Stimulated activated CD4-positive, alpha-beta T cell treated with anti-CD3 and anti-CD28 coated beads, Interleukin-15, amount 100 ng/mL, for 48 hours (primary cell): Measurements from ENCODE around the gene SBK1.
"Not testable (repeated sequence)": the region's sequence is repeated elsewhere in the genome, so short reads cannot be mapped to it uniquely, and the experiment has no call there.

ENCODE experiments used
- DNase-seq, 2 donors: peaks; one replicate each; pipeline ENCODE4 v3.0.0-alpha.2; 2020; ENCODE audit warnings: low read depth in 2 of 2

Gene SBK1

GRCh38 chr16:28291651-28292626, at the start of gene SBK1:
SBK1 (plus strand) TSS chr16:28292525; CDS start chr16:28317392, 24,867 bp downstream.
- DNase-seq: peak; percentile 53 to 74

DNA sequence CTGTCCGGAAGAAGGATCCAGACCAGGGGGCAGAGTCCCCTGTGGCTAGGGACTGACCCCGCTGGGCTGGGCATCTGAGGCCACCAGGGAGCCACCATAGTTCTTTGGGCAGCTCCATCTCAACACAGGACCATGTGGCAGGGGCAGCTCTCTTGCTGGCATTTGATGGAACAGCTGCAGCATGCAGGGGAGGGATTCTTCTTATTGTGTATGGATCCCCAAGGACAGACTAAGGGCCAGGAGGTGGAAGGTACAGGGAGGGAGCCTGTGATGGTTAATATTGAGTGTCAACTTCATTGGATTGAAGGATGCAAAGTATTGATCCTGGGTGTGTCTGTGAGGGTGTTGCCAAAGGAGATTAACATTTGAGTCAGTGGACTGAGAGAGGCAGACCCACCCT, 42.8 kb upstream of the SBK1 start:
- DNase-seq: not testable (repeated sequence)

DNA sequence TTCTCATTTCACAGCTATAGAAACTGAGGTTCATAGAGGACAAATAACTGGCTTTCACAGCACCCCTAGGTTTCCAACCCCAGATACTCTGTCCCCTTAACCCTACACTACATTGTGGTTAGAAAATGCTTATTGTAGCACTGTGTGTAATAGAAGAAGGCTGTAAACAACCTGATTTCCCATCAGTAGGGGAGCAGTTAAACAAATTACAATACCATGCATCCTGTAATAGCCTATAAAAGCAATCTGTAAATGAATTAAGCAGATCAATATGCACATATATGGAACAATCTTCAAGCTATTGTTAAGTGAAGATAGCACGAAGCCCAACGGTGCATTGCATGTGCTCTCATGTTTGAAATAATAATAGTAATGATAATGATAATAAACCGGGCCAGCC, 41.3 kb upstream of the SBK1 start:
- DNase-seq: no peak

DNA sequence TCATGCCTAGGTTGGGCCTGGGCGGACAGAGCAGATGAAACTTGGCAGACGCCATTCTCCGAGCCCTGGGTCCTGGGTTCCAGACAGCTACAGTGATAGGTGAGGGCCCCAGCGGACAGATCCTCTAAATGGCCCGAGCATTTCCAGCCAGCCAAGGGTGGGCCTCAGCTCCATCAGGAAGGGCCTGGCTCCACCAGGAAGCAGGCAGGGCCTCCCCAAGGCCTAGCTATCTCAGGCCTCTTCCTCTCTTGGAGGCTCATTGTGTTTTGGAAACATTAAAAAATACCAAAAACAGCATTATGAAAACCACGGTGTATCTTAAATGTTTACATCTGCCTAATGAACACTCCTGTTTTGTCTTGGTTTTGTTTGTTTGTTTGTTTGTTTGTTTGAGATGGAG, 38.2 kb upstream of the SBK1 start:
- no peak for DNase-seq

- DNase-seq: no peak
These were observed 36.5 kb upstream of the SBK1 start for GRCh38 chr16:28255838-28256237.

DNA sequence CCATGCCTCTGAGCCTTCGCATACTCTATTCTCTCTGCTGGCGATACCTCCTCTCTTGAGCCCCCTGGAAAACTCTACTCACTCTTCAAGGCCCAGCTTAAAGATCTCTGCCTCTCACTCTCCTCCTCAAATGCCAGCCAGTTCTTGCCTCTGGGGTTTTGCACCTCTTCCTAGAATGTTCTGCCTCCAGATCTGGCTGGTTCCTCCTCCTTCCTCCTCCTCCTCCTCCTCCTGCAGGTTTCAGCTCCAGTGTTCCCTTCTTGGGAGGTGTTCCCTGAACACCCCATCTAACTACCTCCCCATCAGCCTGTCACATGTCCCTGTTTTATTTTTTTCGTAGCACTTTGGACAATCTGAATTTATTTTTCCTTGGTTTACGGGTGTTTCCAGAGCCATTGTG, 35.1 kb upstream of the SBK1 start:
- no peak for DNase-seq

- no peak for DNase-seq
These were observed 33.8 kb upstream of the SBK1 start for GRCh38 chr16:28258567-28258966.

DNA sequence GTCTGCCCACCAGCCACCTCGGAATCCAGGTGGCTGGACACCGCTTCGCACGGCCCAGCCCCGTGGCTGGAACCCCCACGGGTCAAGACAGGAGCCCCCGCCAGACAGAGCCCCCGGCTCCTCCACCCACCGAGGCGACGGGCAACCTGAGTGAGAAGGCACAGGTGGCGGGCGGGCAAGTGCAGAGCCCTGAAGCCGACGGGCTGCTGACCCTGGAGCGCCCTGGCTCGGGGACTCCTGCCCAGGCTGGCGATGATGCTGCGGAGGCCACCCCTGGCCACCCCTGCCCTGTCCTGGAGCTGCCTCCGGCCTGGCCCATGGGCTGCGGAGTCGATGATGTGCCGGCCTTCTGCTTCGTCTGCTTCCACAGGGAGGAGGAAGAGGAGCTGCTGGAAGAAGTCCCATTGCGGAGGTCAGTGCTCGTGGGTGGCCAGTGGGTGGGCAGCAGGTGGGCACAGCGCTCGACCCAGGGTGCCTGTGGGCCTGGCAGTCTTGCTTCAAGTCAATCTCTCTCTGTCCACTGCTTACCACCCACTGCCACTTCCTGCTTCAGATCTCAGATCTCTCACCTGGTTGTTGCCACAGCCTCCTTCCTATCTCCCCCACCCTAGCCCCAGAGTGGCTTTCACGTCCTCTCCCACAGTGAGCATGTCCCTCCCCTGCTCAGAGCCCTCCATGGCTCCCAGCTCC, 33.1 kb upstream of the SBK1 start:
- DNase-seq: no peak

DNA sequence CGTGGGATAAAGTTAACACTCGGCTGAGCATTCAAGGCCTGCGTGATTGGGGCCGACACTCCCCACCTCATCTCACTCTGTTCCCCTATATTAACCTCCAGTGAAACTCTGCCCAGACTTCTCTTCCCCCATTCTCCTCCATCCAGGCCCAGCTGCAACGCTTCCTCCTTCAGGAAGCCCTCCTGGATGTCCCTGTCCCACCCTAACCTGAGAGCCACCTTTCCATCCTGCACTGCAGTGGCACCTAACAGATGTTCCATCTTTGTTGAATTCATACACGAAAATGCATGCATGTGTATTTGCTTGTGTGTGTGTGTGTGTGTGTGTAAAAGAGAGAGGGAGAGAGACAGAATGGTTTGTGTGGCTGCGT, 32.6 kb upstream of the SBK1 start:
- no peak for DNase-seq

- no peak for DNase-seq
These were observed 32.1 kb upstream of the SBK1 start for GRCh38 chr16:28260193-28260592.

GRCh38 chr16:28261942-28262341, 30.4 kb upstream of the SBK1 start:
- no peak for DNase-seq

DNA sequence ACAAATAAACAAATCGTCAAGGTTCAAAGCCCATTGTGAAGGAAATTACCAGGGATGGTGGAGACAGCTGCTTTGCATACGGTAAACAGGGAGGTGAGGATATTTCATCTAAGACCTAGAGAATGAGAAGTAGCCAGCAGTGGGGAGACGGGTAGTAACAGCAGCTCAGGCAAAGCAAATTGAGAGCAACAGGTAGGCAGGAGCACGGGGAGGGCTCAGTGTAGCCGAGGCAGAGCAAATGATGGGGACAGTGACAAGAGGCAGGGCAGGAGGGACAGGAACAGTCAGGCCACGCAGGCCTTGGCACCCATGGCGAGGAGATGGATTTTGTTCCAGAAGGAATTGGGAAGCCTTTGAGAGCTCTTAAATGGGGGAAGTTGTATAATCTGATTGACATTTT, 29.0 kb upstream of the SBK1 start:
- DNase-seq: no peak

- no peak for DNase-seq
These were observed 27.7 kb upstream of the SBK1 start for GRCh38 chr16:28264656-28265055.

GRCh38 chr16:28265822-28266221, 26.5 kb upstream of the SBK1 start:
- no peak for DNase-seq

DNA sequence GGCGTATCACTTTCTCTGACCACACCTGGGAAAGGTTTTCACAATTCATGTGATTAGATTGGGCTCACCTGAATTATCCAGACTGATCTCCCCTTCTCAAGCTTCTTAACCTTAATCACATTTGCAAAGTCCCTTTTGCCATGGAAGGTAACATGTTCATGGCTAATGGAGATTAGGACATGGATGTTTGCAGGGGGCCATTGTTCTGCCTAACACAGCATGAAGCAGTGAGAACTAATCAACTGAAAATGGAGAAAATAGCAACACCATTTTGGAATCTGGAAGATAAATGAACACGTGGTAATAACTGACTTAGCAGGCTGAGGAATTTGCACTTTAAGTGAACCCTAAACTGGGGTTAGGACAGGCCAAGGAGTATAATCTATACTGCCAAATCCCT, 25.0 kb upstream of the SBK1 start:
- DNase-seq: no peak

DNA sequence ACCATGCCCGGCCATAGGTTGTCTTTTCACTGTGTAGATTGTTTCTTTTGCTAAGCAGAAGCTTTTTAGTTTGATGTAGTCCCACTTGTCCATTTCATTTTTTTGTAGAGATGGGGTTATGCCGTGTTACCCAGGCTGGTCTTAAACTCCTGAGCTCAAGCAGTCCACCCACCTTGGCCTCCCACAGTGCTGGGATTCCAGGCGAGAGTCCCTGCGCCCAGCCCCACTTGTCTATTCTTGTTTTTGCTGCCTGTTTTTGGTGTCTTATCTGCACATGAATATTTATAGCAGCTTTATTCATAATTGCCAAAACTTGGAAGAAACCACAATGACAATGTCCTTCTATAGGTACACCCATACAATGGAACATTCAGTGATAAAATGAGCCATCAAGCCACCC, 18.8 kb upstream of the SBK1 start:
- DNase-seq: no peak

- DNase-seq: no peak
These were observed 17.6 kb upstream of the SBK1 start for GRCh38 chr16:28274676-28275075.

GRCh38 chr16:28276301-28276700, 16.0 kb upstream of the SBK1 start:
- DNase-seq: no peak

- peak; percentile 75 to 78 for DNase-seq
These were observed 14.6 kb upstream of the SBK1 start for GRCh38 chr16:28277537-28278388.

GRCh38 chr16:28279006-28279405, 13.3 kb upstream of the SBK1 start:
- no peak for DNase-seq

GRCh38 chr16:28280881-28281836, 11.2 kb upstream of the SBK1 start:
- DNase-seq: no peak
